DOHH2 (cell line): ENCODE data around the gene HIF3A.
"Not testable (repeated sequence)": the region's sequence is repeated elsewhere in the genome, so short reads cannot be mapped to it uniquely, and the experiment has no call there.

Source experiments
- H3F3A ChIP-seq: fragments of 200-600 bp; sonication (generic), shearing (Covaris generic); 2 replicates; pipeline ENCODE4 v1.6.0; 2016; ENCODE audit warnings: antibody characterized with exemption, mild to moderate bottlenecking; ENCODE audit not compliant: control insufficient read depth, insufficient read depth
- H3K27ac ChIP-seq: fragments of 200-600 bp; sonication (generic); 2 replicates; pipeline ENCODE4 v1.5.1; 2014; ENCODE audit warnings: low read depth, mild to moderate bottlenecking, low read length, moderate library complexity
- H3K27me3 ChIP-seq: fragments of 200-600 bp; sonication (generic); 2 replicates; pipeline ENCODE4 v1.6.1; 2014; ENCODE audit warnings: mild to moderate bottlenecking, low read length, mixed read lengths; ENCODE audit not compliant: control insufficient read depth
- H3K36me3 ChIP-seq: fragments of 200-600 bp; sonication (generic); 2 replicates; pipeline ENCODE4 v1.6.1; 2014; ENCODE audit warnings: mild to moderate bottlenecking, low read length, moderate library complexity, mixed read lengths; ENCODE audit not compliant: control insufficient read depth
- H3K4me1 ChIP-seq: fragments of 200-600 bp; sonication (generic); 2 replicates; pipeline ENCODE4 v1.6.1; 2014; ENCODE audit warnings: mild to moderate bottlenecking, low read length, mixed read lengths; ENCODE audit not compliant: control insufficient read depth
- H3K4me2 ChIP-seq: fragments of 200-600 bp; sonication (generic); 2 replicates; pipeline ENCODE4 v1.6.0; 2014; ENCODE audit warnings: mild to moderate bottlenecking, low read length, moderate library complexity
- H3K4me3 ChIP-seq: fragments of 200-600 bp; sonication (generic); 2 replicates; pipeline ENCODE4 v1.5.1; 2014; ENCODE audit warnings: mild to moderate bottlenecking, low read length, mixed read lengths
- H3K79me2 ChIP-seq: fragments of 200-600 bp; sonication (generic); 2 replicates; pipeline ENCODE4 v1.6.1; 2014; ENCODE audit warnings: mild to moderate bottlenecking, low read length, mixed read lengths; ENCODE audit not compliant: control insufficient read depth
- H3K9me2 ChIP-seq: fragments of 200-600 bp; sonication (generic); replicated peaks from 2 replicates; pipeline ENCODE4 v1.6.1; 2014; ENCODE audit warnings: mild to moderate bottlenecking, low read length, mixed read lengths; ENCODE audit not compliant: control insufficient read depth
- H3K9me3 ChIP-seq: fragments of 200-600 bp; sonication (generic); 2 replicates; pipeline ENCODE4 v1.6.1; 2014; ENCODE audit warnings: antibody characterized with exemption, low read length, mixed read lengths; ENCODE audit not compliant: control insufficient read depth, insufficient read depth
- H4K20me1 ChIP-seq: fragments of 200-600 bp; sonication (generic); 2 replicates; pipeline ENCODE4 v1.6.0; 2014; ENCODE audit warnings: low read depth, mild to moderate bottlenecking, antibody characterized with exemption, low read length, moderate library complexity; ENCODE audit not compliant: control insufficient read depth, insufficient read depth
- CTCF ChIP-seq: fragments of 200-600 bp; sonication (generic); IDR thresholded peaks from one replicate; pipeline ENCODE4 v1.5.1; 2014; ENCODE audit warnings: antibody characterized with exemption, mild to moderate bottlenecking, low read depth, low read length; ENCODE audit not compliant: poor library complexity, severe bottlenecking
- EZH2phosphoT487 ChIP-seq: fragments of 200-600 bp; sonication (generic); IDR thresholded peaks from 2 replicates; pipeline ENCODE4 v1.6.1; 2017; ENCODE audit warnings: borderline replicate concordance, mild to moderate bottlenecking, antibody characterized with exemption, low read length, moderate library complexity, mixed read lengths

HIF3A gene

GRCh38 chr19:46321653-46322052 is 24.8 kb downstream of the HIF3A start:
- H3K9me2 ChIP-seq = no peaks in the 10 kb centered on the region
- no peaks in the 10 kb centered on the region for H3F3A ChIP-seq
- H3K27ac ChIP-seq = no peak overlapping the region
- H3K4me3 ChIP-seq = no peak overlapping the region
- H3K79me2 ChIP-seq = no peaks in the 10 kb centered on the region
- H3K4me2 ChIP-seq = no peak overlapping the region
- peaks cover 13% of the 10 kb centered on the region for H3K9me3 ChIP-seq
- TF ChIP-seq CTCF (no peak), EZH2phosphoT487 (no peak)
- H4K20me1 ChIP-seq = no peaks in the 10 kb centered on the region
- no peaks in the 10 kb centered on the region for H3K4me1 ChIP-seq
- H3K27me3 ChIP-seq = no peaks in the 10 kb centered on the region
- H3K36me3 ChIP-seq = no peaks in the 10 kb centered on the region

DNA sequence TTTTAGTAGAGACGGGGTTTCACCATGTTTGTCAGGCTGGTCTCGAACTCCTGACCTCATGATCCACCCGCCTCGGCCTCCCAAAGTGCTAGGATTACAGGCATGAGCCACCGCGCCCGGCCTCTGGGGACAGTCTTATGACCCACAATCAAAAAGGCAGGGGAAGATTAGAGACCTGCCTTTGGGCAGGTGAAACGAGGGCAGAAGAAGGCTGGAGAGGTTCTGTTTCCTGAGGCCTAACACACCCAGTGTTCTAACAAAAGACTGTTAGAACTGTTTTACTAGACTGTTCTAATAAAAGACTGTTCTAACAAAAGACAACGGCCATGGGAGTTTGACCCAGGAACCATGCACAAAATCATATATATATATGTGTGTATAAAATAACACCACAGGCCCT is 26.4 kb downstream of the HIF3A start:
- H3K4me2 ChIP-seq, H3K27me3 ChIP-seq, H3K79me2 ChIP-seq, H3K4me3 ChIP-seq, H4K20me1 ChIP-seq, H3K4me1 ChIP-seq, H3F3A ChIP-seq, H3K36me3 ChIP-seq, H3K9me2 ChIP-seq, H3K27ac ChIP-seq: not testable (repeated sequence)
- H3K9me3 ChIP-seq = peaks cover 23% of the 10 kb centered on the region

DNA sequence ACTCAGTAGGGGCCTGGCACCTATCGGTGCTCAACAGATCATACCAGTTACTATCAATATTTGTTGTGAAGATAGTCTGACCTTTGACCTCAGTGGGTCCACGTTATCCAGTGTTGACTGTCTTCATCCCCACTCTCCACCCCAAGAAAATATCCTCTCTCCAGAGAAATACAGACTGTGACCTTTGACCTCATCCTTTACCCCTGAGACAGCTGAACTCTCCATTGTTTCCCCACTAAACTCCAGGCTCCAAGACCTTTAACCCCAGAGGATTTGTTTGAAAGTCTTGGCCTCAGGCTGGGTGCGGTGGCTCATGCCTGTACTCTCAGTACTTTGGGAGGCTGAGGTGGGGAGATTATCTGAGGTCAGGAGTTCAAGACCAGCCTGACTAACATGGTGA is 27.4 kb downstream of the HIF3A start:
- no peaks in the 10 kb centered on the region for H3F3A ChIP-seq
- H3K4me2 ChIP-seq = no peak overlapping the region
- no peak overlapping the region for H3K4me3 ChIP-seq
- peaks cover 23% of the 10 kb centered on the region for H3K9me3 ChIP-seq
- no peaks in the 10 kb centered on the region for H3K27me3 ChIP-seq
- TF ChIP-seq EZH2phosphoT487 (no peak), CTCF (no peak)
- no peaks in the 10 kb centered on the region for H3K9me2 ChIP-seq
- H3K4me1 ChIP-seq = no peaks in the 10 kb centered on the region
- H3K36me3 ChIP-seq = no peaks in the 10 kb centered on the region
- no peaks in the 10 kb centered on the region for H3K79me2 ChIP-seq
- H4K20me1 ChIP-seq = no peaks in the 10 kb centered on the region
- H3K27ac ChIP-seq = no peak overlapping the region

DNA sequence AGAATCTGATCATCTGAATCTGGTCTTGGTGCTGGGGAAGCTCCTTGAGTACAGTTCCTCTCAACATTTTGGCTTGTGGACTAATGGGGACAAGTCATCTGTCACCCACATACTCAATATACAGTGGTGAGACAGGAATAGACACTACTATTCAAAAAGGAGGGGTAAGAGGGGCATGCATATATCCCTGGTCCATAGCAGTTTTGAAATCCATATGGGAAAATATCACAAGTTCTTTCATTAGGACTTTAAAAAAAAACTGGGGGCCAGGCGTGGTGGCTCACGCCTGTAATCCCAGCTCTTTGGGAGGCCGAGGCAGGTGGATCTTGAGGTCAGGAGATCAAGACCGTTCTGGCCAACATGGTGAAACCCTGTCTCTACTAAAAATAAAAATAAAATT is 29.8 kb downstream of the HIF3A start:
- TF ChIP-seq EZH2phosphoT487 = no peak
- TF ChIP-seq CTCF = no peak
- no peaks in the 10 kb centered on the region for H3K4me1 ChIP-seq
- H3K27ac ChIP-seq = no peak overlapping the region
- H3K36me3 ChIP-seq = no peaks in the 10 kb centered on the region
- H3K79me2 ChIP-seq = no peaks in the 10 kb centered on the region
- no peaks in the 10 kb centered on the region for H4K20me1 ChIP-seq
- H3K4me3 ChIP-seq = no peak overlapping the region
- no peaks in the 10 kb centered on the region for H3K27me3 ChIP-seq
- H3K9me2 ChIP-seq = no peaks in the 10 kb centered on the region
- no peaks in the 10 kb centered on the region for H3F3A ChIP-seq
- peaks cover 23% of the 10 kb centered on the region for H3K9me3 ChIP-seq
- H3K4me2 ChIP-seq = no peak overlapping the region
